OCI-LY7 (cell line): Measurements from ENCODE around the gene ADGRF1.

Experiments used
- EZH2phosphoT487 ChIP-seq: fragments of 200-600 bp; sonication (generic); IDR thresholded peaks from 2 replicates; pipeline ENCODE4 v1.6.1; 2018; ENCODE audit warnings: low read depth, borderline replicate concordance, mild to moderate bottlenecking, mixed run types, antibody characterized with exemption, low read length, moderate library complexity, mixed read lengths
- TF ChIP-seq, protein P1 (sequence below): fragments of 200-600 bp; sonication (generic); conservative IDR thresholded peaks from 2 replicates; pipeline ENCODE4 v1.5.1; 2014; ENCODE audit warnings: mild to moderate bottlenecking, antibody characterized with exemption, low read length, moderate library complexity, mixed read lengths

- TF ChIP-seq, protein P1, sequence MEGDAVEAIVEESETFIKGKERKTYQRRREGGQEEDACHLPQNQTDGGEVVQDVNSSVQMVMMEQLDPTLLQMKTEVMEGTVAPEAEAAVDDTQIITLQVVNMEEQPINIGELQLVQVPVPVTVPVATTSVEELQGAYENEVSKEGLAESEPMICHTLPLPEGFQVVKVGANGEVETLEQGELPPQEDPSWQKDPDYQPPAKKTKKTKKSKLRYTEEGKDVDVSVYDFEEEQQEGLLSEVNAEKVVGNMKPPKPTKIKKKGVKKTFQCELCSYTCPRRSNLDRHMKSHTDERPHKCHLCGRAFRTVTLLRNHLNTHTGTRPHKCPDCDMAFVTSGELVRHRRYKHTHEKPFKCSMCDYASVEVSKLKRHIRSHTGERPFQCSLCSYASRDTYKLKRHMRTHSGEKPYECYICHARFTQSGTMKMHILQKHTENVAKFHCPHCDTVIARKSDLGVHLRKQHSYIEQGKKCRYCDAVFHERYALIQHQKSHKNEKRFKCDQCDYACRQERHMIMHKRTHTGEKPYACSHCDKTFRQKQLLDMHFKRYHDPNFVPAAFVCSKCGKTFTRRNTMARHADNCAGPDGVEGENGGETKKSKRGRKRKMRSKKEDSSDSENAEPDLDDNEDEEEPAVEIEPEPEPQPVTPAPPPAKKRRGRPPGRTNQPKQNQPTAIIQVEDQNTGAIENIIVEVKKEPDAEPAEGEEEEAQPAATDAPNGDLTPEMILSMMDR: no peak
- TF ChIP-seq EZH2phosphoT487: no peak
Measured at GRCh38 chr6:46985943-46986342, 56.2 kb downstream of the ADGRF1 start.
